Measurements from ENCODE around the gene DBNDD1. TPM values are rescaled to one million over a fixed set of nuclear protein-coding genes. Genes with fewer than 3 reads are reported as not detected.

Gene DBNDD1
- total and polyA plus RNA-seq, 2 experiments from 2014 or later, result 5.5 to 18.2 TPM

GRCh38 chr16:90015586-90016338 is 3.5 kb downstream of the DBNDD1 start:
- Histone ChIP-seq H3K4me2 (no peak overlapping the region), H2AFZ (no peak overlapping the region), H3K27me3 (no peaks in the 10 kb centered on the region), H3K9me2 (replicated peaks; ENCODE audit: insufficient read depth) (no peaks in the 10 kb centered on the region), H3K4me3 (no peak overlapping the region), H3K79me2 (no peaks in the 10 kb centered on the region), H4K20me1 (ENCODE audit: insufficient read depth, poor library complexity, severe bottlenecking) (no peaks in the 10 kb centered on the region), H3K27ac (no peak overlapping the region), H3K4me1 (ENCODE audit: insufficient read depth) (peaks cover 9% of the 10 kb centered on the region), H3K36me3 (replicated peaks; ENCODE audit: insufficient read depth, low read depth) (no peaks in the 10 kb centered on the region), H3K9me3 (ENCODE audit: low read depth) (no peaks in the 10 kb centered on the region)
- no peak for DNase-seq (ENCODE audit: low spot score)
- 92% methylated on average over 19 of the region's 19 CpGs for WGBS (ENCODE audit: low lambda C conversion rate, missing lambda C conversion rate)
- TF ChIP-seq EZH2phosphoT487 (IDR thresholded peaks at IDR 0.05; ENCODE audit: low read depth, severe bottlenecking, unreplicated experiment) (no peak), CTCF (IDR thresholded peaks at IDR 0.05; ENCODE audit: poor library complexity) (no peak), EZH2 (IDR thresholded peaks at IDR 0.05; ENCODE audit: borderline replicate concordance) (no peak)

GRCh38 chr16:90012991-90013745 is 6.1 kb downstream of the DBNDD1 start:
- Histone ChIP-seq H3K9me2 (replicated peaks; ENCODE audit: insufficient read depth) (no peaks in the 10 kb centered on the region), H3K4me1 (ENCODE audit: insufficient read depth) (no peaks in the 10 kb centered on the region), H2AFZ (no peak overlapping the region), H3K27ac (no peak overlapping the region), H3K79me2 (no peaks in the 10 kb centered on the region), H3K27me3 (no peaks in the 10 kb centered on the region), H4K20me1 (ENCODE audit: insufficient read depth, poor library complexity, severe bottlenecking) (no peaks in the 10 kb centered on the region), H3K4me2 (no peak overlapping the region), H3K9me3 (ENCODE audit: low read depth) (no peaks in the 10 kb centered on the region), H3K4me3 (no peak overlapping the region), H3K36me3 (replicated peaks; ENCODE audit: insufficient read depth, low read depth) (no peaks in the 10 kb centered on the region)
- 82% methylated on average over 13 of the region's 13 CpGs for WGBS (ENCODE audit: low lambda C conversion rate, missing lambda C conversion rate)
- DNase-seq (ENCODE audit: low spot score), result no peak
- TF ChIP-seq EZH2phosphoT487 (IDR thresholded peaks at IDR 0.05; ENCODE audit: low read depth, severe bottlenecking, unreplicated experiment) (no peak), EZH2 (IDR thresholded peaks at IDR 0.05; ENCODE audit: borderline replicate concordance) (no peak), CTCF (IDR thresholded peaks at IDR 0.05; ENCODE audit: poor library complexity) (no peak)

- Histone ChIP-seq H3K4me2 (no peak overlapping the region), H3K79me2 (no peaks in the 10 kb centered on the region), H3K9me2 (replicated peaks; ENCODE audit: insufficient read depth) (no peaks in the 10 kb centered on the region), H3K9me3 (ENCODE audit: low read depth) (no peaks in the 10 kb centered on the region), H3K27me3 (no peaks in the 10 kb centered on the region), H3K27ac (no peak overlapping the region), H3K4me3 (no peak overlapping the region), H3K36me3 (replicated peaks; ENCODE audit: insufficient read depth, low read depth) (no peaks in the 10 kb centered on the region), H2AFZ (no peak overlapping the region), H3K4me1 (ENCODE audit: insufficient read depth) (no peaks in the 10 kb centered on the region), H4K20me1 (ENCODE audit: insufficient read depth, poor library complexity, severe bottlenecking) (no peaks in the 10 kb centered on the region)
- no peak for TF ChIP-seq EZH2 (IDR thresholded peaks at IDR 0.05; ENCODE audit: borderline replicate concordance)
- no peak for TF ChIP-seq EZH2phosphoT487 (IDR thresholded peaks at IDR 0.05; ENCODE audit: low read depth, severe bottlenecking, unreplicated experiment)
- TF ChIP-seq CTCF (IDR thresholded peaks at IDR 0.05; ENCODE audit: poor library complexity), result no peak
- 88% methylated on average over 10 of the region's 12 CpGs for WGBS (ENCODE audit: low lambda C conversion rate, missing lambda C conversion rate)
- DNase-seq (ENCODE audit: low spot score), result no peak
Observed at GRCh38 chr16:90011908-90012501, 7.3 kb downstream of the DBNDD1 start.

Measured in hepatocyte (in vitro differentiated cells).